Measurements from ENCODE around the gene NCAPH2.

The NCAPH2 gene

DNA sequence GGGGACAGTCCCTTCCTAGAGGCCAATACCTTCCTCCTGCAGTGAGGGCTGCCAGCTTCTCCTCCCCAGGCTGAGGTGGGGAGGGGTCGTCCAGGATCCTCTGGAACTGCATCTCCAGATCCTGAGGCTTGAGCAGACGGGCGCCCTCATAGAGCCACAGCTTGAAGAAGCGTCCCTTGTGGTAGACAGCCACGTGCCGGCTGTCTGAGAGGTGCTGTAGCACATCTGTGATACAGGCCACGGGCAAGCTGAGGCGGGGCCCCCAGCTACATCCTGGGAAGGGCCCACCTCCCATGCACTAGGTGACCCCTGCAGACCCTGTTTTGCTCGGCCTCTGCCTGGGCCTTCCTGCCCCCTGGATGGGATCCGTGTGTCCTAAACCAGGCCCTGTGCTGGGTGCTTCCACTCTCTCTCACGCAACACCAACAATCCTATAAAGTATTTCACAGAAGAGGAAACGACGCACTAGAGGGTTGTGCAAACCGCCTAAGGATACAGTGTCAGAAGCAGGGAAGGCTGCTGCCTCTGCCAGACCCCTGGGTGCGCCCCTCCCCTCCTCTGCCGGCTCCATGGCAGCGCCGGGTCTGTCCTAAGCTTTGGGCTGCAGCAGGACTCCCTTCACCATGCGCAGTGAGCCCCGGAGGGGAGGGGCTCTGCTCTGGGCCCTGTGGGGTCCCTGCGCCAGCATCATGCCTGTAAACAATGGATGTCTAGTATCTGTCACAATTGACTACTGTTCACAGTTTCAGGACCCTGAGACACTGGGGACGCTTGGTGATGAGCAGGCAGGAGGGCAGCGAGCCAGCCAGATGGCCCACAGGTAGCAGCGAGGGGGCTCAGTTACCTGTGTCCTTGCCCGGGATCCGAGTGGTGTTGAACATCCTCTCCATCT lies 65.7 kb downstream of the NCAPH2 start:
- TF ChIP-seq GATA1 (IDR thresholded peaks at IDR 0.05; ENCODE audit: low read depth, low read length): no peak
- TF ChIP-seq POLR2A (IDR thresholded peaks at IDR 0.05; ENCODE audit: low read length): no peak
- no peak for DNase-seq

DNA sequence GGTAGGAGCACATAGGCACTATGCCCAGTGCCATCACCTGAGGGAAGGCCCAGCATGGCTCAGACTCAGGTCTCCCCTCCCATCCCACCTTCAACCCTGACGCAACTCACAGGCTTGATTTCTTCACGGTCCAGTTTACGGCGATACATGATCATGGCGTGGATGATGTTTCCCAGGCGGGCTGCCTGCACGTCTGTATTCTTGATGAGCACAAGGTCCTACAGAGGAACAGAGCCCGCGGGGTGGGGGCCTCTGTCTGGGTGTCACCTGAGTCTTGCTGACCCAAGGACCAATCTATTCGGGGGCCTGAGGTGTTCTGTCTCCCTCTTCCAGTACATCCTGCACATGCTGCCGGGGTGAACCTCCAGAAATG lies 66.3 kb downstream of the NCAPH2 start:
- no peak for DNase-seq
- no peak for TF ChIP-seq GATA1 (IDR thresholded peaks at IDR 0.05; ENCODE audit: low read depth, low read length)

Measured in erythroblast (primary cell).